Esophagus squamous epithelium (tissue), 4 donors: Measurements from ENCODE around the gene ABCF1.

Experiments
- CTCF ChIP-seq, 6 experiments: fragments of 450-650 bp in 4 of 6; fragments of 200-600 bp in 2 of 6; sonication (generic) in 2 of 6; IDR thresholded peaks; one replicate each; pipeline ENCODE4 v1.5.1; 2016 to 2019; ENCODE audit warnings: antibody characterized with exemption in 6 of 6, mild to moderate bottlenecking in 4 of 6, moderate library complexity in 4 of 6
- POLR2A ChIP-seq, 4 donors: fragments of 450-650 bp; IDR thresholded peaks; one replicate each; pipeline ENCODE4 v1.6.1; 2017; ENCODE audit warnings: antibody characterized with exemption in 4 of 4, mild to moderate bottlenecking in 4 of 4, moderate library complexity in 3 of 4

GRCh38 chr6:30572148-30572547, 906 bp downstream of the ABCF1 start:
- TF ChIP-seq CTCF (IDR thresholded peaks at IDR 0.05) = no peak
- no peak for TF ChIP-seq POLR2A (IDR thresholded peaks at IDR 0.05)
